Fibroblast of villous mesenchyme (primary cell): Measurements from ENCODE around the gene GIT1. TPM values are rescaled to one million over a fixed set of nuclear protein-coding genes. Genes with fewer than 3 reads are reported as not detected.

Experiments
- DNase-seq: peaks from one replicate; pipeline ENCODE4 v3.0.0-alpha.2; 2010; ENCODE audit warnings: low read depth
- H3K4me3 ChIP-seq: 2 replicates; pipeline ENCODE4 v1.5.1; 2011; ENCODE audit warnings: low read depth, mild to moderate bottlenecking, low read length
- total RNA-seq: library from RNA; depleted of rRNA; stranded (reverse); fragments of >200 nt; gene quantifications from 2 replicates; pipeline ENCODE4 v1.2.3, GENCODE V29; 2012
- TF ChIP-seq, protein P1 (sequence below): IDR thresholded peaks from 2 replicates; pipeline ENCODE4 v1.5.1; 2012; ENCODE audit warnings: low read depth, mild to moderate bottlenecking, low read length; ENCODE audit not compliant: insufficient read depth

GIT1 gene
- total RNA-seq, 1 donor: 26.3 TPM

DNA sequence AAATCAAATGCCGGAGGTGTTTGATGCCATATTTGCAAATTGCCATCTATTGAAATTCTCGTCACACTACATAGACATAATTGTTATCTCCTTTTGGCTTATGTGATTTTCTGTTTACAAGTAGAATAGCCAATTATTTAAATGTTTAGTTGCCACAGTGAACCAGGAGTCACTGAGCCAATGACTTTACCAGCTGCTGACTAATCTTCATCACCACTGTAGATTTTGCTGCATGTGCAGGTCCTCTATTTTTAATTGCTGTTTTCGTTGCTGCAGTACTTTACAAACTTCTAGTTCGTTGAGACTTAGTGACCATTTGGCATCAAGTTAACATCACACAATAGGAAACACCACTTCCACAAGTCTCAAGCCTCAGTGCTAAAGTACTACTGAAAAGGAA lies 45.4 kb downstream of the GIT1 start:
- H3K4me3 ChIP-seq: no peak overlapping the region
- TF ChIP-seq, protein P1, sequence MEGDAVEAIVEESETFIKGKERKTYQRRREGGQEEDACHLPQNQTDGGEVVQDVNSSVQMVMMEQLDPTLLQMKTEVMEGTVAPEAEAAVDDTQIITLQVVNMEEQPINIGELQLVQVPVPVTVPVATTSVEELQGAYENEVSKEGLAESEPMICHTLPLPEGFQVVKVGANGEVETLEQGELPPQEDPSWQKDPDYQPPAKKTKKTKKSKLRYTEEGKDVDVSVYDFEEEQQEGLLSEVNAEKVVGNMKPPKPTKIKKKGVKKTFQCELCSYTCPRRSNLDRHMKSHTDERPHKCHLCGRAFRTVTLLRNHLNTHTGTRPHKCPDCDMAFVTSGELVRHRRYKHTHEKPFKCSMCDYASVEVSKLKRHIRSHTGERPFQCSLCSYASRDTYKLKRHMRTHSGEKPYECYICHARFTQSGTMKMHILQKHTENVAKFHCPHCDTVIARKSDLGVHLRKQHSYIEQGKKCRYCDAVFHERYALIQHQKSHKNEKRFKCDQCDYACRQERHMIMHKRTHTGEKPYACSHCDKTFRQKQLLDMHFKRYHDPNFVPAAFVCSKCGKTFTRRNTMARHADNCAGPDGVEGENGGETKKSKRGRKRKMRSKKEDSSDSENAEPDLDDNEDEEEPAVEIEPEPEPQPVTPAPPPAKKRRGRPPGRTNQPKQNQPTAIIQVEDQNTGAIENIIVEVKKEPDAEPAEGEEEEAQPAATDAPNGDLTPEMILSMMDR: no peak
- DNase-seq: no peak

DNA sequence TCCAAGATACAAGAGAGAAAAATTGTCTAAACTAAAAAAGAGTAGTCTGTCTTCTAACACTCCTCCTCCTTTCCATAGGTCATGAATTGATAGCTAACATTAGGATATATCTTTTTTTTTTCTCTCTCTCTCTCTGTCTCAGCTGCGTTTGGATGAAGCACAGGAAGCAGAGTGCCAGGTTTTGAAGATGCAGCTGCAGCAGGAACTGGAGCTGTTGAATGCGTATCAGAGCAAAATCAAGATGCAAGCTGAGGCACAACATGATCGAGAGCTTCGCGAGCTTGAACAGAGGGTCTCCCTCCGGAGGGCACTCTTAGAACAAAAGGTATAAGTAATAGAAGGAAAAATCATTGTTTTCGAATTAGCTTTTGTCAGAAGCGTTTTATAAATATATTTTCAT lies 55.5 kb downstream of the GIT1 start:
- TF ChIP-seq, protein P1: no peak
- DNase-seq: no peak

DNA sequence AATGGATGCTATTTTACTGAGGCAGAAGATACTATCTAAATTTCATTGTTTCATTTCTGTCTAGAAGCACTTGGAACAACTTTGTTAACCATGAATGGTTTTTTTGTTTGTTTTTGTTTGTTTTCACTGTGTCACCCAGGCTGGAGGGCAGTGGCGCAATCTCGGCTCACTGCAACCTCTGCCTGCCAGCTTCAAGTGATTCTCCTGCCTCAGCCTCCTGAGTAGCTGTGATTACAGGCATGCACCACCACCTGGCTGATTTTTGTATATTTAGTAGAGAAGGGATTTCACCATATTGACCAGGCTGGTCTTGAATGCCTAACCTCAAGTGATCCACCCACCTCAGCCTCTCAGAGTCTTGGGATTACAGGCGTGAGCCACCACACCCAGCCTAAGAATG lies 63.1 kb downstream of the GIT1 start:
- H3K4me3 ChIP-seq: no peak overlapping the region
- DNase-seq: no peak
- TF ChIP-seq, protein P1: no peak

More for the DNA sequence above, 55.5 kb downstream of the GIT1 start:
- H3K4me3 ChIP-seq: no peak overlapping the region

DNA sequence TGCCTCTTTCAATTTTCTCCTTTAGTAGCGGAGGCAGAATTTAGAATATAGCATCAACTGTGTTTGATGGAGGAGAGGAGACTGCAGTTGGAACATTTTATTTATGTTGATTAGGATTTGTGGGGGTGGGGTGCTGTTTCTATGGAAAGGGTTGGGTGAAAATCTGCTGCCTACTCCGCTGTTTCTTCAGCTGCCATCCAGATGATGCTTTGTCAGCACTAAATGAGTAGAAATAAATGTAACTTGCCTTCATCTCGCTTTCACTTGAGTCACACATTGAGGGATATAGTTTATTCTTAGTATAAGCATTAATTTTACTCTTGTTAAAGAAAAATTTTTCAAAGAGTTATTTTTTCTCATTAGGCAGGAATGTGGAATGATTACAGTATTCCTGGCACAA lies 64.8 kb downstream of the GIT1 start:
- no peak overlapping the region for H3K4me3 ChIP-seq
- TF ChIP-seq, protein P1: no peak
- DNase-seq: no peak

Other genes with a start within 250 kb of the GIT1 start
- gene TAOK1, start 199.3 kb downstream of the GIT1 start, total RNA-seq: 64.1 and 70.4 TPM in 2 replicates
- 8.2 and 9.3 TPM in 2 replicates for gene ABHD15, start 22.6 kb downstream of the GIT1 start, total RNA-seq
- 51.8 and 54.8 TPM in 2 replicates for gene TP53I13, start 20.9 kb downstream of the GIT1 start, total RNA-seq
- 3.5 and 8.6 TPM in 2 replicates for gene ANKRD13B, start 3.5 kb upstream of the GIT1 start, total RNA-seq
- gene CORO6, start 33.3 kb upstream of the GIT1 start, total RNA-seq: 5.6 and 7.4 TPM in 2 replicates